HCT116 (cell line): ENCODE data around the gene MARCHF7.
"Not testable (repeated sequence)": the region's sequence is repeated elsewhere in the genome, so short reads cannot be mapped to it uniquely, and the experiment has no call there.

ENCODE experiments used
- YY1 ChIP-seq: IDR thresholded peaks from 2 replicates; pipeline ENCODE4 v1.6.1; 2011; ENCODE audit warnings: low read length, low read depth, moderate library complexity, mild to moderate bottlenecking; ENCODE audit not compliant: insufficient replicate concordance; ENCODE audit errors: extremely low read depth
- TF ChIP-seq, protein P1 (sequence below), 3 experiments: fragments of 200-600 bp in 1 of 3; sonication (generic) in 1 of 3; IDR thresholded peaks in 2 of 3; conservative IDR thresholded peaks in 1 of 3; 2 replicates each; pipeline ENCODE4 v1.5.1; 2012 to 2017; ENCODE audit warnings: low read depth in 2 of 3, low read length in 2 of 3, antibody characterized with exemption in 1 of 3, borderline replicate concordance in 1 of 3, control low read depth in 1 of 3, mild to moderate bottlenecking in 1 of 3, mixed read lengths in 1 of 3, mixed run types in 1 of 3, moderate library complexity in 1 of 3; ENCODE audit not compliant: insufficient read depth in 1 of 3

DNA sequence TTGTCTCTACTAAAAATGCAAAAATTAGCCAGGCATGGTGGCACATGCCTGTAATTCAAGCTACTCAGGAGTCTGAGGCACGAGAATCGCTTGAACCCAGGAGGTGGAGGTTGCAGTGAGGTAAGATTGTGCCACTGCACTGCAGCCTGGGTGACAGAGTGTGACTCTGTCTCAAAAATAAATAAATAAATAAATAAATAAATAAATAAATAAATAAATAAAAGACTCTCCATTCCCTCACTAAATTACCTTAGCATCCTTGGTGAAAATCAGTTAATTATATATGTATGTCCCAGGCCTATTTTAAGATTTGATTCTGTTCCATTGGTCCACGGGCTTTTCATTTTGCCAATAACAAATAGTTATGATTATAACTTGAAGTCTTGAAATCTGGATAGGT, 44.9 kb upstream of the MARCHF7 start:
- not testable (repeated sequence) for TF ChIP-seq YY1
- TF ChIP-seq, protein P1, sequence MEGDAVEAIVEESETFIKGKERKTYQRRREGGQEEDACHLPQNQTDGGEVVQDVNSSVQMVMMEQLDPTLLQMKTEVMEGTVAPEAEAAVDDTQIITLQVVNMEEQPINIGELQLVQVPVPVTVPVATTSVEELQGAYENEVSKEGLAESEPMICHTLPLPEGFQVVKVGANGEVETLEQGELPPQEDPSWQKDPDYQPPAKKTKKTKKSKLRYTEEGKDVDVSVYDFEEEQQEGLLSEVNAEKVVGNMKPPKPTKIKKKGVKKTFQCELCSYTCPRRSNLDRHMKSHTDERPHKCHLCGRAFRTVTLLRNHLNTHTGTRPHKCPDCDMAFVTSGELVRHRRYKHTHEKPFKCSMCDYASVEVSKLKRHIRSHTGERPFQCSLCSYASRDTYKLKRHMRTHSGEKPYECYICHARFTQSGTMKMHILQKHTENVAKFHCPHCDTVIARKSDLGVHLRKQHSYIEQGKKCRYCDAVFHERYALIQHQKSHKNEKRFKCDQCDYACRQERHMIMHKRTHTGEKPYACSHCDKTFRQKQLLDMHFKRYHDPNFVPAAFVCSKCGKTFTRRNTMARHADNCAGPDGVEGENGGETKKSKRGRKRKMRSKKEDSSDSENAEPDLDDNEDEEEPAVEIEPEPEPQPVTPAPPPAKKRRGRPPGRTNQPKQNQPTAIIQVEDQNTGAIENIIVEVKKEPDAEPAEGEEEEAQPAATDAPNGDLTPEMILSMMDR (IDR thresholded peaks at IDR 0.05 in 2 of 3, conservative IDR thresholded peaks at IDR 0.05 in 1 of 3; ENCODE audit: borderline replicate concordance in 1 of 3, insufficient read depth in 1 of 3, low read depth in 2 of 3, low read length in 2 of 3) = not testable (repeated sequence)
